PFSK-1 (cell line): ENCODE data around the gene TENT4B.

Experiments
- FOXP2 ChIP-seq: optimal IDR thresholded peaks from 2 replicates; pipeline ENCODE3; 2011; ENCODE audit warnings: borderline replicate concordance, control low read depth, inconsistent platforms; ENCODE audit not compliant: insufficient read depth; ENCODE audit errors: extremely low read length, extremely low read depth
- POLR2AphosphoS5 ChIP-seq: IDR thresholded peaks from 2 replicates; pipeline ENCODE4 v1.6.1; 2012; ENCODE audit warnings: low read depth, mild to moderate bottlenecking, control low read depth, low read length, moderate library complexity
- SIN3A ChIP-seq: IDR thresholded peaks from 2 replicates; pipeline ENCODE4 v1.6.1; 2012; ENCODE audit warnings: mild to moderate bottlenecking, low read length, moderate library complexity, borderline replicate concordance; ENCODE audit not compliant: insufficient read depth
- TAF1 ChIP-seq: IDR thresholded peaks from 2 replicates; pipeline ENCODE4 v1.6.1; 2012; ENCODE audit warnings: low read length, control low read depth, borderline replicate concordance; ENCODE audit not compliant: insufficient read depth
- TF ChIP-seq, protein P1 (sequence below), 2 experiments: IDR thresholded peaks; 2 replicates each; pipeline versions ENCODE4 v1.6.1 to v1.8.0; 2011 to 2012; ENCODE audit warnings: low read depth in 2 of 2, low read length in 2 of 2, control low read depth in 1 of 2, inconsistent platforms in 1 of 2, mild to moderate bottlenecking in 1 of 2, moderate library complexity in 1 of 2; ENCODE audit not compliant: insufficient read depth in 1 of 2

Gene TENT4B

DNA sequence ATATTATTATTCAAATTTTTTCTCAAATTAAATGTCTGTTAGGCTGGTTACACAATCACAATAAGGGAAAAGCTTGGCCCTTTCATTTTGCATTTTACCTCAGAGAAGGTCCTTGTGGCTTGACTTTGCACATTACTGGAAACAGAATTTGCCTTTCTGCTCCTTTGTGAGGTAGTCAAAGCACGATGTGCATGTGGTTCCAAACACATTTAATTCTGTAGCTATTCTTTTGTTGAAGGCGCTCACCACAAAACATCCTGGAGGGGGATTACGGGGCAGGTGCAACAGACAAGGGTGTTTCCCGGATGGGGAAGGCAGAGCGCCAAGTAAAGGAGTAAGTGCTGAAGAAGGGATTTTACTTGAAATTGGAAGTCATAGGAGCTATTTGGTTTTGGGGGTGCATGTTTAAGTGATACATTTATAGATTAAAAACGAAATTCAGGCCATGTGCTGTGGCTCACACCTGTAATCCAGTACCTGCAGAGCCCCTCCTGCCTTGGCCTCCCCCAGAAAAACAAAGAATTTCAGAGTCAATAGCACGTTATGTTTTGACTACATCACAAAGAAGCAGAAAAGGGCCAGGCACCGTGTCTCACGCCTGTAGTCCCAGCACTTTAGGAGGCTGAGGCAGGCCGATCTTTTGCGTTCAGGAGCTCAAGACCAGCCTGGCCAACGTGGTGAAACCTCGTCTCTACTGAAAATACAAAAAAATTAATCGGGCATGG lies 31.2 kb upstream of the TENT4B start:
- TF ChIP-seq SIN3A = no peak
- no peak for TF ChIP-seq TAF1

DNA sequence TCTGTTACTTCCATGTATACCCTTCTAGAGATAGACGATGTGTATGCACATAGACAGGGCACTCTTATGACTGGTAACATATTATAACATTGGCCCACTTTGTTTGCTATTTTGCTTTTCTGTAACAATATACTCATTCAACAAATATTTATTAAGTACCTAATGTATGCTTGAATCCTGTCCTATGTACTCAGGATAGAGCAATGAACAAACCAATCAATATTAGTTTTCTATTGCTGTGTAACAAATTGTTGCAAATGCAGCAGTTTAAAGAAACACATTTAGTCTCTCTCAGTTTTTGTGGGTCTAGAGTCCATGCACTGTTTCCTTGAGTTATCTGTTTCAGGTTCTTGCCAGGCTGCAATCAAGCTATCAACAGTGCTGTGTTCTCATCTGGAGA lies 29.7 kb upstream of the TENT4B start:
- no peak for TF ChIP-seq SIN3A
- TF ChIP-seq FOXP2 = no peak
- no peak for TF ChIP-seq POLR2AphosphoS5
- TF ChIP-seq TAF1 = no peak
- TF ChIP-seq, protein P1, sequence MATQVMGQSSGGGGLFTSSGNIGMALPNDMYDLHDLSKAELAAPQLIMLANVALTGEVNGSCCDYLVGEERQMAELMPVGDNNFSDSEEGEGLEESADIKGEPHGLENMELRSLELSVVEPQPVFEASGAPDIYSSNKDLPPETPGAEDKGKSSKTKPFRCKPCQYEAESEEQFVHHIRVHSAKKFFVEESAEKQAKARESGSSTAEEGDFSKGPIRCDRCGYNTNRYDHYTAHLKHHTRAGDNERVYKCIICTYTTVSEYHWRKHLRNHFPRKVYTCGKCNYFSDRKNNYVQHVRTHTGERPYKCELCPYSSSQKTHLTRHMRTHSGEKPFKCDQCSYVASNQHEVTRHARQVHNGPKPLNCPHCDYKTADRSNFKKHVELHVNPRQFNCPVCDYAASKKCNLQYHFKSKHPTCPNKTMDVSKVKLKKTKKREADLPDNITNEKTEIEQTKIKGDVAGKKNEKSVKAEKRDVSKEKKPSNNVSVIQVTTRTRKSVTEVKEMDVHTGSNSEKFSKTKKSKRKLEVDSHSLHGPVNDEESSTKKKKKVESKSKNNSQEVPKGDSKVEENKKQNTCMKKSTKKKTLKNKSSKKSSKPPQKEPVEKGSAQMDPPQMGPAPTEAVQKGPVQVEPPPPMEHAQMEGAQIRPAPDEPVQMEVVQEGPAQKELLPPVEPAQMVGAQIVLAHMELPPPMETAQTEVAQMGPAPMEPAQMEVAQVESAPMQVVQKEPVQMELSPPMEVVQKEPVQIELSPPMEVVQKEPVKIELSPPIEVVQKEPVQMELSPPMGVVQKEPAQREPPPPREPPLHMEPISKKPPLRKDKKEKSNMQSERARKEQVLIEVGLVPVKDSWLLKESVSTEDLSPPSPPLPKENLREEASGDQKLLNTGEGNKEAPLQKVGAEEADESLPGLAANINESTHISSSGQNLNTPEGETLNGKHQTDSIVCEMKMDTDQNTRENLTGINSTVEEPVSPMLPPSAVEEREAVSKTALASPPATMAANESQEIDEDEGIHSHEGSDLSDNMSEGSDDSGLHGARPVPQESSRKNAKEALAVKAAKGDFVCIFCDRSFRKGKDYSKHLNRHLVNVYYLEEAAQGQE (IDR thresholded peaks at IDR 0.05; ENCODE audit: insufficient read depth in 1 of 2, low read depth in 2 of 2, low read length in 2 of 2) = no peak

DNA sequence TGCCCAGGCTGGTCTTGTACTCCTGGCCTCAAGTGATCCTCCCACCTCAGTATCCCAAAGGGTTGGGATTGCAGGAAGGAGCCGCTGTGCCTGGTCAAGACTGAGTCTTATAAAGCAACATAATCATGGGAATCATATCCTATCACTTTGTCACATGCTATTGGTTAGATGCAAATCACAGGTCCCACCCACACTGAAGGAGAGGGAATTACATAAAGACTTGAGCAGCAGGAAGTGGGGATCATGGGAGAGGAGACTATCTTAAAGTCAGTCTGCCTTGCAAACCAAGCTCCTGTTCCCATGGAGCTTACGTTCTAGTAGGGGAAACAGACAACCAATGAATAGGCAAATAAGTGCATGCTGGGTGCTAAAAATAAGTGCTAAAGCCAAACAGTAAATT lies 28.3 kb upstream of the TENT4B start:
- TF ChIP-seq FOXP2 (no peak), SIN3A (no peak), POLR2AphosphoS5 (no peak), TAF1 (no peak)
- TF ChIP-seq, protein P1 (IDR thresholded peaks at IDR 0.05; ENCODE audit: insufficient read depth in 1 of 2, low read depth in 2 of 2, low read length in 2 of 2) = no peak

DNA sequence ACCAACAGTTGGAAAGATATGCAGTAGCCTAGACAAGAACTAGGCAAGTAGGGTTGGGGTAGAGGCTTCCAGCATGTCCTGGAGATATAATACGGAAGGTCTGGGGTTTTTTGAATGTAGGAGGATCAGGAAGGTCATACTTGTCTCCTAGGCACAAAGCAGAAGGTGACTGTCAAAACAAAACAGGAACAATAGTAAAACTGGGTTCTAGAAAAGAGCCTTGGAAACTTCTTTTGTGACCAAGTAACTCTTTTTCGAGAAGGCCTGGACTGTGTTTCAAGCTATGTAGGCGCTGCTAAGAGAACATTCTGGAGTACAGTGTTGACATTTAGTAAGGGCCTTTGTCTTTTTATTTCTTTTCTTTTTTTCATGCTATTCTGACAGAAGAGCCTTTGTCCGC lies 26.9 kb upstream of the TENT4B start:
- TF ChIP-seq TAF1 = no peak
- TF ChIP-seq POLR2AphosphoS5 = no peak
- no peak for TF ChIP-seq FOXP2
- TF ChIP-seq, protein P1 (IDR thresholded peaks at IDR 0.05; ENCODE audit: insufficient read depth in 1 of 2, low read depth in 2 of 2, low read length in 2 of 2) = no peak
- TF ChIP-seq SIN3A = no peak

DNA sequence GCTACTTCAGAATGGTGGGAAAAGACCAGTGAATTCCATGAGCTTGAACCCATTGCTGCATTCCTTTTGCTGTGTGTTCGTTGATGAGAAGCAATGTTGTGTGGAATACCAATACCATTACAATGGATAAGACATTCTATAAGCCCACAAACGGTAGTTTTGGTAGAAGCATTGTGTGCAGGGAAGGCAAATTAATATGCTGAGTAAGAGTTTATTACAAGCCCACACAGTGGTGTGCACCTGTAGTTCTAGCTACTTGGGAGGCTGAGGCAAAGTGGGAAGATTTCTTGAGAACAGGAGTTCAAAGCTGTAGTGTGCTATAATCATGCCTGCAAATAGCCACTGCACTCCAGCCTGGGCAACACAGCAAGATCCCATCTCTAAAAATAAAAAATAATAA lies 19.9 kb upstream of the TENT4B start:
- TF ChIP-seq SIN3A (no peak), TAF1 (no peak), FOXP2 (no peak), POLR2AphosphoS5 (no peak)
- TF ChIP-seq, protein P1 (IDR thresholded peaks at IDR 0.05; ENCODE audit: insufficient read depth in 1 of 2, low read depth in 2 of 2, low read length in 2 of 2) = no peak
